Loucy (cell line): Measurements from ENCODE around the gene SIK3.

Source experiments
- H2AFZ ChIP-seq: fragments of 200-600 bp; sonication (generic); 2 replicates; pipeline ENCODE4 v1.6.0; 2016; ENCODE audit warnings: antibody characterized with exemption, mild to moderate bottlenecking, low read length, moderate library complexity
- H3F3A ChIP-seq: fragments of 200-600 bp; 2 replicates; pipeline ENCODE4 v1.6.0; 2016; ENCODE audit warnings: antibody characterized with exemption, low read depth, mild to moderate bottlenecking
- H3K27me3 ChIP-seq: fragments of 200-600 bp; sonication (generic); 2 replicates; pipeline ENCODE4 v1.6.1; 2014; ENCODE audit warnings: low read length, mild to moderate bottlenecking; ENCODE audit not compliant: insufficient read depth, poor library complexity, severe bottlenecking
- H3K36me3 ChIP-seq: fragments of 200-600 bp; sonication (generic); 2 replicates; pipeline ENCODE4 v1.6.1; 2016; ENCODE audit warnings: low read length; ENCODE audit not compliant: insufficient read depth
- H3K4me1 ChIP-seq: fragments of 200-600 bp; sonication (generic); 2 replicates; pipeline ENCODE4 v1.5.1; 2014; ENCODE audit warnings: low read length, mild to moderate bottlenecking; ENCODE audit not compliant: insufficient read depth, poor library complexity, severe bottlenecking
- H3K4me2 ChIP-seq: fragments of 200-600 bp; sonication (generic); 2 replicates; pipeline ENCODE4 v1.6.0; 2014; ENCODE audit warnings: antibody characterized with exemption, low read length, low read depth, mild to moderate bottlenecking; ENCODE audit not compliant: poor library complexity, severe bottlenecking
- H3K4me3 ChIP-seq: fragments of 200-600 bp; sonication (generic); 2 replicates; pipeline ENCODE4 v1.5.1; 2014; ENCODE audit warnings: low read length, mild to moderate bottlenecking, mixed read lengths; ENCODE audit not compliant: poor library complexity, severe bottlenecking
- H3K79me2 ChIP-seq: fragments of 200-600 bp; sonication (generic); 2 replicates; pipeline ENCODE4 v1.6.1; 2014; ENCODE audit warnings: low read length; ENCODE audit not compliant: insufficient read depth
- H3K9ac ChIP-seq: fragments of 200-600 bp; sonication (generic); 2 replicates; pipeline ENCODE4 v1.6.0; 2014; ENCODE audit warnings: mild to moderate bottlenecking, low read depth, low read length, moderate library complexity; ENCODE audit not compliant: poor library complexity, severe bottlenecking
- H3K9me2 ChIP-seq: fragments of 200-600 bp; sonication (generic); replicated peaks from 2 replicates; pipeline ENCODE4 v1.6.1; 2016; ENCODE audit warnings: low read depth, low read length, mixed read lengths
- H3K9me3 ChIP-seq: fragments of 200-600 bp; sonication (generic); 2 replicates; pipeline ENCODE4 v1.6.1; 2014; ENCODE audit warnings: mild to moderate bottlenecking, antibody characterized with exemption, low read length, low read depth; ENCODE audit not compliant: insufficient read depth
- H4K20me1 ChIP-seq: fragments of 200-600 bp; sonication (generic); 2 replicates; pipeline ENCODE4 v1.6.0; 2014; ENCODE audit warnings: antibody characterized with exemption, low read length, mild to moderate bottlenecking; ENCODE audit not compliant: insufficient read depth, poor library complexity, severe bottlenecking
- EZH2phosphoT487 ChIP-seq: fragments of 200-600 bp; IDR thresholded peaks from 2 replicates; pipeline ENCODE4 v1.6.1; 2018; ENCODE audit warnings: antibody characterized with exemption, mild to moderate bottlenecking, moderate library complexity, borderline replicate concordance
- TF ChIP-seq, protein P1 (sequence below): fragments of 200-600 bp; sonication (generic); conservative IDR thresholded peaks from 2 replicates; pipeline ENCODE4 v1.5.1; 2014; ENCODE audit warnings: mild to moderate bottlenecking, antibody characterized with exemption, low read length

Gene SIK3

DNA sequence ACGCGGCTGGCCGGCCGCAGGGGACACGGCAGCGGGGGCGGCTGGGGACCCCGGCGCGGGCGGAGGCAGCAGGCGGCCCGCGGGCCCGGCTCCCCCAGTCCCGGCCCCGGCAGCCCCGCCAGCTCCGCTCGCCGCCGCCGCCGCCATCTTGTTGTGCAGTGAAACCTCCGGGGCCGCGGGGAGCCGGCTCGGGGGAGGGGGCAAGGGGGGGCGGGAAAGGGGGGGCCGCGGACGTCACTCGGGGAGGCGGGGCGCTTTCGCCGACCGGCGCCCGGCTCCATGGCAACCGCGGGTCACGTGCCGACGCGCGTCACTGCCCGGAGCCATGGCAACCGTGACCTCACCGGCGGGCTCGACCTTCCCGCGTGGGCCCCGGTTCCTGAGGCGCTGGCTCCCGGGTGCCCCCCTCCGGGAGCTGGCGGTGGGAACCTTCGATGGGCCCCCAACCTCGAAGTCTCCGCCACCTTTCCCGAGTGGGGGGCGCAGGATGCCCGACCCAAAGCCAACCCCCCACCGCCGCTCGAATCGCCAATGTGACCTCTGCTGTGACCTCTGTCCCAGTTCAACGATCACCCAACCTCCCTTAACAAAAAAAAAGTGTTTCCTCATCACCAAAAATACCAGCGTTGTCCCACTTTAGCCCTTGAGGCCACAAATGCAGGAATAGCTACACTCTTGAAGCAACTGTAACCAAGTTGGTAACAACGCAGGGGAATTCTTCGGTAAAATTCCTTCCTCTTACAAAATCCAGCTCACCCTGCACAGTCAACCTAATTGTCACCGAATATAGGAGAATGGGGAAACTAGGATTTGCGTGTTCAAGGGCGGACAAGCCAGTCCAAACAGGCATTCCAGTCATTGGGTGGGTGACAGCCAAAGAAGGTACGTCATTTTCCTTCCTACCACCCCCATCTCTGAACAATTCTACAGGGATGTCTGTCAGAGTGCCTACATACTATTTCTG lies at the start of gene SIK3:
Gene SIK3, minus strand, starts transcription at position 160 of the 964 bp plus-strand sequence. Its CDS starts 13 bp downstream, at position 147.
- no peaks in the 10 kb centered on the region for H3F3A ChIP-seq
- H3K4me1 ChIP-seq, result peaks cover 38% of the 10 kb centered on the region
- H3K4me3 ChIP-seq, result peak within 1 kb of the TSS; percentile 94
- peak within 1 kb of the TSS; percentile 86 for H2AFZ ChIP-seq
- H3K9me2 ChIP-seq, result no peaks in the 10 kb centered on the region
- H3K4me2 ChIP-seq, result peak within 1 kb of the TSS; percentile 87
- H3K79me2 ChIP-seq, result peaks cover 50% of the 10 kb centered on the region
- H3K9ac ChIP-seq, result peak within 1 kb of the TSS; percentile 89
- no peaks in the 10 kb centered on the region for H3K27me3 ChIP-seq
- peaks cover 28% of the 10 kb centered on the region for H4K20me1 ChIP-seq
- no peaks in the 10 kb centered on the region for H3K36me3 ChIP-seq
- no peak for TF ChIP-seq EZH2phosphoT487
- TF ChIP-seq, protein P1, sequence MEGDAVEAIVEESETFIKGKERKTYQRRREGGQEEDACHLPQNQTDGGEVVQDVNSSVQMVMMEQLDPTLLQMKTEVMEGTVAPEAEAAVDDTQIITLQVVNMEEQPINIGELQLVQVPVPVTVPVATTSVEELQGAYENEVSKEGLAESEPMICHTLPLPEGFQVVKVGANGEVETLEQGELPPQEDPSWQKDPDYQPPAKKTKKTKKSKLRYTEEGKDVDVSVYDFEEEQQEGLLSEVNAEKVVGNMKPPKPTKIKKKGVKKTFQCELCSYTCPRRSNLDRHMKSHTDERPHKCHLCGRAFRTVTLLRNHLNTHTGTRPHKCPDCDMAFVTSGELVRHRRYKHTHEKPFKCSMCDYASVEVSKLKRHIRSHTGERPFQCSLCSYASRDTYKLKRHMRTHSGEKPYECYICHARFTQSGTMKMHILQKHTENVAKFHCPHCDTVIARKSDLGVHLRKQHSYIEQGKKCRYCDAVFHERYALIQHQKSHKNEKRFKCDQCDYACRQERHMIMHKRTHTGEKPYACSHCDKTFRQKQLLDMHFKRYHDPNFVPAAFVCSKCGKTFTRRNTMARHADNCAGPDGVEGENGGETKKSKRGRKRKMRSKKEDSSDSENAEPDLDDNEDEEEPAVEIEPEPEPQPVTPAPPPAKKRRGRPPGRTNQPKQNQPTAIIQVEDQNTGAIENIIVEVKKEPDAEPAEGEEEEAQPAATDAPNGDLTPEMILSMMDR, result peak; percentile 45
- H3K9me3 ChIP-seq, result no peaks in the 10 kb centered on the region

DNA sequence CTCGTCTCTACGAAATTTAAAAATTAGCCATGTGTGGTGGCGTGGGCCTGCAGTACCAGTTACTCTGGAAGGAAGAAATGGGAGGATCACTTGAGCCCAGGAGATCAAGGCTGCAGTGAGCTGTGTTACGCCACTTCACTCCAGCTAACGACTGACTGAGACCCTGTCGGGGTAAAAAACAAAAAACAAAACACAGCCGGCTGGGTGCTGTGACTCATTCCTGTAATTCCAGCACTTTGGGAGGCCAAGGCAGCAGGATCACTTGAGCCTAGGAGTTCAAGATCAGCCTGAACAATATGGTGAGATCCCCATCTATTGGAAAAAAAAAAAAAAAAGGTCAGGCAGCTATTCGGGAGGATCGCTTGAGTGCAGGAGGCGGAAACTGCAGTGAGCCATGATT lies 48.3 kb upstream of the SIK3 start:
- peak overlapping the region; percentile 89 for H3K4me3 ChIP-seq

DNA sequence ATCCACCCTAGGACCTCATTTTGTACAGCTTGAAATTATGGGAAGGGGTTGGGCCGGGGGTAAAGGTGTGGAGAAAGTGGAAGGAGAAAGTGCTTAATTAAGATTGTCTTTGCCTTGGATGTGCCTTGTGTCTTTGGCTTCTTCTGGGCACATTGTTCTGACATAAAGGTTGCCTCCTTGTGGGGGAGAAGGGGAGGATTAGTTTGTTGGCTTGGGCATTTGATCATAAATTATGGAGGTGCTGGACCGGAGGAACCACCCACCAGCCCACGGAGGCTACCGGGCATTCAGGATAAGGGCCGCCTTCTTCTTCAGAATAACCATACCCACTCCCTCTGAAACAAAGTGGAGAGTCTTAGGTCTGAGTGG lies 47.1 kb upstream of the SIK3 start:
- Histone ChIP-seq H3F3A (no peaks in the 10 kb centered on the region), H2AFZ (no peak overlapping the region), H3K9me2 (no peaks in the 10 kb centered on the region), H3K27me3 (no peaks in the 10 kb centered on the region), H4K20me1 (peaks cover 60% of the 10 kb centered on the region), H3K4me2 (peak overlapping the region; percentile 83), H3K4me1 (peaks cover 38% of the 10 kb centered on the region), H3K79me2 (peaks cover 62% of the 10 kb centered on the region), H3K9me3 (no peaks in the 10 kb centered on the region), H3K36me3 (0 out of 2 replicates have a peak, but pooled peaks cover 6% of the 10 kb centered on the region), H3K4me3 (peak overlapping the region; percentile 89), H3K9ac (peak overlapping the region; percentile 86)
- no peak for TF ChIP-seq EZH2phosphoT487
- TF ChIP-seq, protein P1, result peak; percentile 48

More for the DNA sequence above, 48.3 kb upstream of the SIK3 start:
- peak overlapping the region; percentile 86 for H3K9ac ChIP-seq
- no peaks in the 10 kb centered on the region for H3K9me3 ChIP-seq
- H3K27me3 ChIP-seq, result no peaks in the 10 kb centered on the region
- H3K36me3 ChIP-seq, result 0 out of 2 replicates have a peak, but pooled peaks cover 6% of the 10 kb centered on the region
- H2AFZ ChIP-seq, result no peak overlapping the region
- peak overlapping the region; percentile 83 for H3K4me2 ChIP-seq
- no peaks in the 10 kb centered on the region for H3F3A ChIP-seq
- H3K9me2 ChIP-seq, result no peaks in the 10 kb centered on the region
- TF ChIP-seq EZH2phosphoT487, result no peak
- TF ChIP-seq, protein P1, result no peak
- H3K79me2 ChIP-seq, result peaks cover 74% of the 10 kb centered on the region
- peaks cover 40% of the 10 kb centered on the region for H3K4me1 ChIP-seq
- H4K20me1 ChIP-seq, result peaks cover 70% of the 10 kb centered on the region
